ENCODE data around the gene SNED1.

Gene SNED1

GRCh38 chr2:241082341-241083090 is 84.1 kb downstream of the SNED1 start:
- no peak for TF ChIP-seq ZNF664 (tag by site-specific recombination; IDR thresholded peaks at IDR 0.05)
- TF ChIP-seq ZNF48 (tag by site-specific recombination; IDR thresholded peaks at IDR 0.05), result no peak
- no peak for TF ChIP-seq ZNF292 (tag by site-specific recombination; IDR thresholded peaks at IDR 0.05; ENCODE audit: borderline replicate concordance, low read depth)
- no peak for TF ChIP-seq ZNF596 (tag by site-specific recombination; IDR thresholded peaks at IDR 0.05)
- TF ChIP-seq ZBTB48 (tag by site-specific recombination; IDR thresholded peaks at IDR 0.05), result no peak
- TF ChIP-seq, protein P1, sequence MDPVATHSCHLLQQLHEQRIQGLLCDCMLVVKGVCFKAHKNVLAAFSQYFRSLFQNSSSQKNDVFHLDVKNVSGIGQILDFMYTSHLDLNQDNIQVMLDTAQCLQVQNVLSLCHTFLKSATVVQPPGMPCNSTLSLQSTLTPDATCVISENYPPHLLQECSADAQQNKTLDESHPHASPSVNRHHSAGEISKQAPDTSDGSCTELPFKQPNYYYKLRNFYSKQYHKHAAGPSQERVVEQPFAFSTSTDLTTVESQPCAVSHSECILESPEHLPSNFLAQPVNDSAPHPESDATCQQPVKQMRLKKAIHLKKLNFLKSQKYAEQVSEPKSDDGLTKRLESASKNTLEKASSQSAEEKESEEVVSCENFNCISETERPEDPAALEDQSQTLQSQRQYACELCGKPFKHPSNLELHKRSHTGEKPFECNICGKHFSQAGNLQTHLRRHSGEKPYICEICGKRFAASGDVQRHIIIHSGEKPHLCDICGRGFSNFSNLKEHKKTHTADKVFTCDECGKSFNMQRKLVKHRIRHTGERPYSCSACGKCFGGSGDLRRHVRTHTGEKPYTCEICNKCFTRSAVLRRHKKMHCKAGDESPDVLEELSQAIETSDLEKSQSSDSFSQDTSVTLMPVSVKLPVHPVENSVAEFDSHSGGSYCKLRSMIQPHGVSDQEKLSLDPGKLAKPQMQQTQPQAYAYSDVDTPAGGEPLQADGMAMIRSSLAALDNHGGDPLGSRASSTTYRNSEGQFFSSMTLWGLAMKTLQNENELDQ (tag by site-specific recombination; IDR thresholded peaks at IDR 0.05; ENCODE audit: low read depth), result no peak
- no peak for TF ChIP-seq SALL2 (tag by site-specific recombination; IDR thresholded peaks at IDR 0.05; ENCODE audit: borderline replicate concordance)
- TF ChIP-seq ZNF629 (tag by site-specific recombination; IDR thresholded peaks at IDR 0.05), result no peak
- no peak for TF ChIP-seq HOXC10 (CRISPR knock-in tag; IDR thresholded peaks at IDR 0.05)
- TF ChIP-seq ZBTB21 (tag by site-specific recombination; IDR thresholded peaks at IDR 0.05), result no peak
- TF ChIP-seq ZBTB17 (tag by site-specific recombination; IDR thresholded peaks at IDR 0.05), result no peak
- TF ChIP-seq ZNF157 (tag by site-specific recombination; IDR thresholded peaks at IDR 0.05), result no peak
- Histone ChIP-seq H3K36me3 (ENCODE audit: control insufficient read depth in 2 of 2, insufficient read depth in 1 of 2, low read length in 2 of 2) (peaks cover 19% of the 10 kb centered on the region in 2 experiments), H3K4me3 (ENCODE audit: low read depth, low read length) (no peak overlapping the region), H3K4me1 (ENCODE audit: control insufficient read depth, insufficient read depth, low read length) (no peaks in the 10 kb centered on the region), H3K27ac (ENCODE audit: extremely low read depth, low read depth, low read length) (no peak overlapping the region), H3K9me3 (ENCODE audit: control insufficient read depth, insufficient read depth, low read depth, low read length) (no peaks in the 10 kb centered on the region)
- POLR2A ChIA-PET, result no interaction called here
- CTCF ChIA-PET, result interaction anchor here (0.9 kb wide), 1 partner anchor 13 kb away, joined by 4 read pairs; no protein-coding TSS in a partner anchor

DNA sequence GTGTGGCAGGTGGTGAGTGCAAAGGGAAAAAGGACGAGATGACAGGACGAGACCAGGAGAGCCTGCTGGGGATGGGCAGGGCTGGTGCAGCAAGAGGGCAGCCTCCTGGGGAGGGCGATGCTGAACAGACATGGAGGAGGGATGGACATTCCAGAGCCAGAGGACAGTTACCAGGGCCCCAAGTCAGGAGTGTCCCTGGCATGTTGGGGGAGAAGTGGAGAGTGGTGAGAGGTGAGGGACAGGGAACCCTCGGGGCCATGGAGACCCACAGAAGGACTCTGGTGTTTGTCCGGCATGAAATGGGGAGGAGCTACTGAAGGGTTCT is 84.6 kb downstream of the SNED1 start:
- ChIA-PET POLR2A (interaction anchor here (0.6 kb wide), 1 partner anchor 314 kb away, joined by 4 read pairs; no protein-coding TSS in a partner anchor), CTCF (interaction anchor here (0.9 kb wide), 1 partner anchor 12 kb away, joined by 4 read pairs; no protein-coding TSS in a partner anchor)

More for the DNA sequence above, 84.6 kb downstream of the SNED1 start:
- Histone ChIP-seq H3K9me3 (ENCODE audit: control insufficient read depth, insufficient read depth, low read depth, low read length) (no peaks in the 10 kb centered on the region), H3K4me3 (ENCODE audit: low read depth, low read length) (no peak overlapping the region), H3K4me1 (ENCODE audit: control insufficient read depth, insufficient read depth, low read length) (no peaks in the 10 kb centered on the region), H3K36me3 (ENCODE audit: control insufficient read depth in 2 of 2, insufficient read depth in 1 of 2, low read length in 2 of 2) (peaks cover 19 to 25% of the 10 kb centered on the region in 2 experiments), H3K27ac (ENCODE audit: extremely low read depth, low read depth, low read length) (no peak overlapping the region)
- TF ChIP-seq GLI4 (tag by site-specific recombination; IDR thresholded peaks at IDR 0.05), result no peak
- TF ChIP-seq, protein P2, sequence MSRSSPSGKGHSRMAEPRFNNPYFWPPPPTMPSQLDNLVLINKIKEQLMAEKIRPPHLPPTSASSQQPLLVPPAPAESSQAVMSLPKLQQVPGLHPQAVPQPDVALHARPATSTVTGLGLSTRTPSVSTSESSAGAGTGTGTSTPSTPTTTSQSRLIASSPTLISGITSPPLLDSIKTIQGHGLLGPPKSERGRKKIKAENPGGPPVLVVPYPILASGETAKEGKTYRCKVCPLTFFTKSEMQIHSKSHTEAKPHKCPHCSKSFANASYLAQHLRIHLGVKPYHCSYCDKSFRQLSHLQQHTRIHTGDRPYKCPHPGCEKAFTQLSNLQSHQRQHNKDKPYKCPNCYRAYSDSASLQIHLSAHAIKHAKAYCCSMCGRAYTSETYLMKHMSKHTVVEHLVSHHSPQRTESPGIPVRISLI (tag by site-specific recombination; IDR thresholded peaks at IDR 0.05), result no peak
- no peak for TF ChIP-seq ZNF155 (tag by site-specific recombination; IDR thresholded peaks at IDR 0.05)
- no peak for TF ChIP-seq ZNF311 (tag by site-specific recombination; IDR thresholded peaks at IDR 0.05; ENCODE audit: borderline replicate concordance)
- TF ChIP-seq INSM2 (tag by site-specific recombination; IDR thresholded peaks at IDR 0.05), result no peak
- TF ChIP-seq ZNF658 (tag by site-specific recombination; IDR thresholded peaks at IDR 0.05), result no peak
- TF ChIP-seq PRDM10 (tag by site-specific recombination; IDR thresholded peaks at IDR 0.05), result no peak
- no peak for TF ChIP-seq GLIS1 (tag by site-specific recombination; IDR thresholded peaks at IDR 0.05)
- TF ChIP-seq ZBTB17 (tag by site-specific recombination; IDR thresholded peaks at IDR 0.05), result no peak
